Esophagus squamous epithelium (tissue), 5 donors: ENCODE results near the gene HACD2. TPM values are rescaled to one million over a fixed set of nuclear protein-coding genes. Genes with fewer than 3 reads are reported as not detected.

Experiments used
- DNase-seq: peaks from one replicate; lab custom pipeline; 2025; lab: John Stamatoyannopoulos, UW
- H3K27ac ChIP-seq, 4 donors: fragments of 200-600 bp; sonication (generic); one replicate each; pipeline ENCODE4 v1.5.1; 2016 to 2019; ENCODE audit warnings: mild to moderate bottlenecking in 1 of 4
- H3K27me3 ChIP-seq, 4 donors: fragments of 200-600 bp; sonication (generic); 1 replicate in 3 of 4; 2 replicates in 1 of 4; pipeline versions ENCODE4 v1.5.1 to v1.6.0; 2017 to 2021; ENCODE audit warnings: antibody characterized with exemption in 1 of 4
- H3K36me3 ChIP-seq, 3 donors: fragments of 200-600 bp; sonication (generic); one replicate each; pipeline ENCODE4 v1.5.1; 2016 to 2019
- H3K4me1 ChIP-seq, 3 donors: fragments of 200-600 bp; sonication (generic); one replicate each; pipeline ENCODE4 v1.5.1; 2017 to 2019
- H3K4me3 ChIP-seq, 4 donors: fragments of 200-600 bp; sonication (generic); 1 replicate in 3 of 4; 2 replicates in 1 of 4; pipeline ENCODE4 v1.5.1; 2016 to 2019; ENCODE audit warnings: mild to moderate bottlenecking in 2 of 4, moderate library complexity in 1 of 4
- H3K9me3 ChIP-seq, 3 donors: fragments of 200-600 bp; sonication (generic); one replicate each; pipeline ENCODE4 v1.5.1; 2016 to 2019
- POLR2A ChIP-seq, 4 donors: fragments of 450-650 bp; IDR thresholded peaks; one replicate each; pipeline ENCODE4 v1.6.1; 2017; ENCODE audit warnings: antibody characterized with exemption in 4 of 4, mild to moderate bottlenecking in 4 of 4, moderate library complexity in 3 of 4
- WGBS, 2 donors: methylation state at CpG; one replicate each; pipeline ENCODE4 v1.1.5; 2018; 5-methylcytosine and 5-hydroxymethylcytosine counted together
- intact Hi-C: fragments of 100-400 bp; cut with DNase I; formaldehyde crosslinking; loops from one replicate; pipeline ENCODE4 v1.15.0; 2022
- total RNA-seq, 4 donors: library from RNA; depleted of rRNA; stranded (reverse); fragments of >200 nt; gene quantifications; one replicate each; pipeline ENCODE4 v1.1.0, GENCODE V29; 2016
- TF ChIP-seq, protein P1 (sequence below), 6 experiments: fragments of 450-650 bp in 4 of 6; fragments of 200-600 bp in 2 of 6; sonication (generic) in 2 of 6; IDR thresholded peaks; one replicate each; pipeline ENCODE4 v1.5.1; 2016 to 2019; ENCODE audit warnings: antibody characterized with exemption in 6 of 6, mild to moderate bottlenecking in 4 of 6, moderate library complexity in 4 of 6
- donor health status: DM: yes; HTN: yes; CAD: no.

HACD2 gene
- total RNA-seq, 4 donors from 2014 or later = 28.4 to 46.6 (median 34.9) TPM

GRCh38 chr3:123561188-123561587, 23.7 kb downstream of the HACD2 start:
- DNase-seq = no peak
- intact Hi-C loops = no loop called here
- no peak overlapping the region for H3K27ac ChIP-seq
- peaks cover 0 to 14% (median 0%) of the 10 kb centered on the region in 3 donors for H3K4me1 ChIP-seq
- WGBS, 2 donors = 94 to 97% methylated on average over 2 of the region's 2 CpGs
- no peak for TF ChIP-seq POLR2A (IDR thresholded peaks at IDR 0.05)
- TF ChIP-seq, protein P1, sequence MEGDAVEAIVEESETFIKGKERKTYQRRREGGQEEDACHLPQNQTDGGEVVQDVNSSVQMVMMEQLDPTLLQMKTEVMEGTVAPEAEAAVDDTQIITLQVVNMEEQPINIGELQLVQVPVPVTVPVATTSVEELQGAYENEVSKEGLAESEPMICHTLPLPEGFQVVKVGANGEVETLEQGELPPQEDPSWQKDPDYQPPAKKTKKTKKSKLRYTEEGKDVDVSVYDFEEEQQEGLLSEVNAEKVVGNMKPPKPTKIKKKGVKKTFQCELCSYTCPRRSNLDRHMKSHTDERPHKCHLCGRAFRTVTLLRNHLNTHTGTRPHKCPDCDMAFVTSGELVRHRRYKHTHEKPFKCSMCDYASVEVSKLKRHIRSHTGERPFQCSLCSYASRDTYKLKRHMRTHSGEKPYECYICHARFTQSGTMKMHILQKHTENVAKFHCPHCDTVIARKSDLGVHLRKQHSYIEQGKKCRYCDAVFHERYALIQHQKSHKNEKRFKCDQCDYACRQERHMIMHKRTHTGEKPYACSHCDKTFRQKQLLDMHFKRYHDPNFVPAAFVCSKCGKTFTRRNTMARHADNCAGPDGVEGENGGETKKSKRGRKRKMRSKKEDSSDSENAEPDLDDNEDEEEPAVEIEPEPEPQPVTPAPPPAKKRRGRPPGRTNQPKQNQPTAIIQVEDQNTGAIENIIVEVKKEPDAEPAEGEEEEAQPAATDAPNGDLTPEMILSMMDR (IDR thresholded peaks at IDR 0.05) = no peak
- peaks cover 0 to 47% (median 0%) of the 10 kb centered on the region in 3 donors for H3K36me3 ChIP-seq
- no peaks in the 10 kb centered on the region for H3K9me3 ChIP-seq
- no peaks in the 10 kb centered on the region for H3K27me3 ChIP-seq
- H3K4me3 ChIP-seq = no peak overlapping the region

DNA sequence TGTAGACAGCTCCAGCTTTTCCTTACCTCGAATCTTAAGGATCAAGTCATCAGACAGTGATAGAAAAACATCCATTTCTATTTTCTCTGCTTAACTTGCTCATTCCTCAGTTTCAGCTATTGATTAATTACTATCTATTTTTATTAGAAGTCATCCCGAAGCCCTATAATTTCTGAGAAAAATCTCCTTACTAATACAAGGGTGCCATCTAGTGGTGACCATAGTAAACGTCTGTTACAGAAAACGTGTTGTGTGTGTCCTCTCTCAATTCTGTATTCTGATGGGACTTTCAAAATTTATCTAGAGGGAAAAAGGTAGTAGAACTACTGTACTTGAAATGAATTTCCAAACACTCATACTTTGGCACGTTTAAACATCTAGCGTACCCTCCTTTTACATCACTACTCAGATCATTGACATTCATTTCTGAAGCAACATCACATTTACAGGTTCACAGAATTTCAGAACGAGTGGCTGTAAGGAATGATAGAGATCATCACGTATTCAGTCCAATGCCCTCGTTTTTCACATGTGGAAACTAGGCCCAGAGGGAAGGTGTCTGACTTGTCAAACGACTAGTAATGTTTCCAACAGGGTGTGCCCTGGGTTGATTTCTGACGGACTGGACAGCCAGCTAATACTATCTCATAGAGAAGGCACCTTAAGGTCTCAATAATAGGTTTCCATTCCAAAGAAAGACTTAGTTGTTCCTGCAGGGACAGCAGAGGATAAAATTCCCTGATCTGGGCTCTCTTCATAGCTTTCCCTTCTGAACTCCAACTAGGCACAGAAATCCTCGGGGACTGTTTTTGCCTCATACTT, 25.6 kb downstream of the HACD2 start:
- 26 to 29% methylated on average over 12 of the region's 12 CpGs for WGBS, 2 donors
- no peak overlapping the region for H3K27ac ChIP-seq
- peaks cover 0 to 4% (median 0%) of the 10 kb centered on the region in 3 donors for H3K9me3 ChIP-seq
- H3K36me3 ChIP-seq = peaks cover 0 to 37% (median 0%) of the 10 kb centered on the region in 3 donors
- peaks cover 0 to 14% (median 0%) of the 10 kb centered on the region in 3 donors for H3K4me1 ChIP-seq
- H3K27me3 ChIP-seq = no peaks in the 10 kb centered on the region
- DNase-seq = no peak
- intact Hi-C loops = loop anchor here (10.0 kb wide), 1 partner anchor 234 kb away; no protein-coding TSS in a partner anchor
- no peak for TF ChIP-seq POLR2A (IDR thresholded peaks at IDR 0.05)
- TF ChIP-seq, protein P1 (IDR thresholded peaks at IDR 0.05) = peak; percentile 48 to 83 (median 76)
- no peak overlapping the region for H3K4me3 ChIP-seq

- intact Hi-C loops = loop anchor here (10.0 kb wide), 1 partner anchor 229 kb away; no protein-coding TSS in a partner anchor
- no peaks in the 10 kb centered on the region for H3K27me3 ChIP-seq
Observed at GRCh38 chr3:123553536-123553935, 31.3 kb downstream of the HACD2 start.

GRCh38 chr3:123552768-123553167, 32.1 kb downstream of the HACD2 start:
- Histone ChIP-seq H3K4me3 (no peak overlapping the region), H3K27me3 (no peaks in the 10 kb centered on the region), H3K36me3 (peaks cover 0 to 50% (median 8%) of the 10 kb centered on the region in 3 donors), H3K27ac (no peak overlapping the region), H3K9me3 (peaks cover 0 to 15% (median 8%) of the 10 kb centered on the region in 3 donors), H3K4me1 (peaks cover 0 to 7% (median 0%) of the 10 kb centered on the region in 3 donors)
- TF ChIP-seq, protein P1 (IDR thresholded peaks at IDR 0.05) = no peak
- TF ChIP-seq POLR2A (IDR thresholded peaks at IDR 0.05) = no peak
- intact Hi-C loops = loop anchor here (10.0 kb wide), 1 partner anchor 228 kb away; no protein-coding TSS in a partner anchor
- no peak for DNase-seq

More at GRCh38 chr3:123553536-123553935, 31.3 kb downstream of the HACD2 start:
- Histone ChIP-seq H3K36me3 (peaks cover 0 to 50% (median 8%) of the 10 kb centered on the region in 3 donors), H3K27ac (no peak overlapping the region), H3K4me3 (no peak overlapping the region), H3K4me1 (no peaks in the 10 kb centered on the region), H3K9me3 (peaks cover 0 to 15% (median 8%) of the 10 kb centered on the region in 3 donors)
- TF ChIP-seq, protein P1 (IDR thresholded peaks at IDR 0.05) = no peak
- no peak for TF ChIP-seq POLR2A (IDR thresholded peaks at IDR 0.05)
- no peak for DNase-seq
- 91 to 100% methylated on average over 1 of the region's 1 CpG for WGBS, 2 donors
